ENCODE measurements around the gene OPCML.

Gene OPCML

GRCh38 chr11:133492895-133493294 lies 39.4 kb downstream of the OPCML start:
- no peak overlapping the region for H3K4me3 ChIP-seq (ENCODE audit: low read depth, low read length)
- no peak for DNase-seq
- H3K9me3 ChIP-seq (ENCODE audit: severe bottlenecking): no peaks in the 10 kb centered on the region
- H3K27me3 ChIP-seq (ENCODE audit: insufficient read depth, low read depth, severe bottlenecking): no peaks in the 10 kb centered on the region
- TF ChIP-seq CTCF (IDR thresholded peaks at IDR 0.05; ENCODE audit: low read depth, low read length): no peak
- H3K36me3 ChIP-seq: no peaks in the 10 kb centered on the region
- H3K27ac ChIP-seq: no peak overlapping the region

GRCh38 chr11:133491680-133492383 lies 40.5 kb downstream of the OPCML start:
- no peak for DNase-seq
- Histone ChIP-seq H3K36me3 (no peaks in the 10 kb centered on the region), H3K9me3 (ENCODE audit: severe bottlenecking) (no peaks in the 10 kb centered on the region), H3K27ac (no peak overlapping the region), H3K4me3 (ENCODE audit: low read depth, low read length) (no peak overlapping the region), H3K27me3 (ENCODE audit: insufficient read depth, low read depth, severe bottlenecking) (no peaks in the 10 kb centered on the region)
- no peak for TF ChIP-seq CTCF (IDR thresholded peaks at IDR 0.05; ENCODE audit: low read depth, low read length)

GRCh38 chr11:133480722-133481121 lies 51.6 kb downstream of the OPCML start:
- no peak for TF ChIP-seq CTCF (IDR thresholded peaks at IDR 0.05; ENCODE audit: low read depth, low read length)
- Histone ChIP-seq H3K27me3 (ENCODE audit: insufficient read depth, low read depth, severe bottlenecking) (no peaks in the 10 kb centered on the region), H3K9me3 (ENCODE audit: severe bottlenecking) (no peaks in the 10 kb centered on the region), H3K27ac (no peak overlapping the region), H3K36me3 (no peaks in the 10 kb centered on the region), H3K4me3 (ENCODE audit: low read depth, low read length) (no peak overlapping the region)
- DNase-seq: no peak

GRCh38 chr11:133479209-133479608 lies 53.1 kb downstream of the OPCML start:
- no peak overlapping the region for H3K27ac ChIP-seq
- no peak overlapping the region for H3K4me3 ChIP-seq (ENCODE audit: low read depth, low read length)
- no peak for DNase-seq
- TF ChIP-seq CTCF (IDR thresholded peaks at IDR 0.05; ENCODE audit: low read depth, low read length): no peak
- no peaks in the 10 kb centered on the region for H3K27me3 ChIP-seq (ENCODE audit: insufficient read depth, low read depth, severe bottlenecking)
- no peaks in the 10 kb centered on the region for H3K36me3 ChIP-seq
- no peaks in the 10 kb centered on the region for H3K9me3 ChIP-seq (ENCODE audit: severe bottlenecking)

- Histone ChIP-seq H3K9me3 (ENCODE audit: severe bottlenecking) (no peaks in the 10 kb centered on the region), H3K36me3 (no peaks in the 10 kb centered on the region), H3K4me3 (ENCODE audit: low read depth, low read length) (no peak overlapping the region), H3K27me3 (ENCODE audit: insufficient read depth, low read depth, severe bottlenecking) (peaks cover 2% of the 10 kb centered on the region), H3K27ac (no peak overlapping the region)
- no peak for TF ChIP-seq CTCF (IDR thresholded peaks at IDR 0.05; ENCODE audit: low read depth, low read length)
- no peak for DNase-seq
These were observed 55.1 kb downstream of the OPCML start for GRCh38 chr11:133477251-133477625.

Measured in WERI-Rb-1 (cell line).